Natural killer cell treated with Interleukin-12 subunit alpha and Interleukin-12 subunit beta and Interleukin-15 and Interleukin-18, amount 100 ng/mL, for 72 hours (primary cell): ENCODE results near the gene SLFNL1. TPM values are rescaled to one million over a fixed set of nuclear protein-coding genes. Genes with fewer than 3 reads are reported as not detected.

Experiments
- ATAC-seq, 2 donors: fragments of 150-1000 bp; cut with Tn5 transposase in 1 of 2; sonication (Bioruptor Pico), chemical (Tn5 transposase) in 1 of 2; 2 replicates each; pipeline ENCODE4 v1.10.0; 2021
- DNase-seq: peaks from one replicate; pipeline ENCODE4 v3.0.0; 2022; ENCODE audit warnings: low spot score
- H3K27ac Mint-ChIP-seq, 2 donors: 1 replicate in 1 of 2; 2 replicates in 1 of 2; pipeline ENCODE4 v1.8.0; 2022; ENCODE audit warnings: mixed read lengths in 2 of 2, mild to moderate bottlenecking in 1 of 2, moderate library complexity in 1 of 2
- H3K27me3 Mint-ChIP-seq, 2 donors: 1 replicate in 1 of 2; 2 replicates in 1 of 2; pipeline ENCODE4 v1.8.0; 2022; ENCODE audit warnings: mixed read lengths in 2 of 2
- H3K36me3 Mint-ChIP-seq: one replicate; pipeline ENCODE4 v1.8.0; 2022; ENCODE audit warnings: mixed read lengths
- H3K4me1 Mint-ChIP-seq, 2 donors: 1 replicate in 1 of 2; 2 replicates in 1 of 2; pipeline ENCODE4 v1.8.0; 2022; ENCODE audit warnings: low read depth in 2 of 2, mixed read lengths in 2 of 2, mild to moderate bottlenecking in 1 of 2
- H3K4me3 Mint-ChIP-seq: one replicate; pipeline ENCODE4 v1.8.0; 2022; ENCODE audit warnings: mixed read lengths
- H3K9me3 Mint-ChIP-seq: 2 replicates; pipeline ENCODE4 v1.8.0; 2022; ENCODE audit warnings: mixed read lengths
- total RNA-seq, 2 donors: library from RNA; stranded (reverse); gene quantifications; one replicate each; pipeline ENCODE4 v1.2.3, GENCODE V29; 2022

SLFNL1 gene
- total RNA-seq, 2 donors from 2014 or later, result 0.14 to 0.33 TPM

- Mint-ChIP-seq H3K27me3 (no peaks in the 10 kb centered on the region), H3K27ac (no peak overlapping the region), H3K36me3 (peaks cover 6% of the 10 kb centered on the region), H3K4me3 (no peak overlapping the region), H3K9me3 (no peaks in the 10 kb centered on the region), H3K4me1 (peaks cover 5 to 6% of the 10 kb centered on the region in 2 donors)
- no peak for DNase-seq
- no peak for ATAC-seq
These were observed 9.5 kb upstream of the SLFNL1 start for GRCh38 chr1:41030872-41031616.

- Mint-ChIP-seq H3K9me3 (no peaks in the 10 kb centered on the region), H3K36me3 (peaks cover 6% of the 10 kb centered on the region), H3K4me3 (no peak overlapping the region), H3K27ac (no peak overlapping the region), H3K4me1 (peaks cover 5% of the 10 kb centered on the region in 2 donors), H3K27me3 (no peaks in the 10 kb centered on the region)
- ATAC-seq (peak in 1 of 2 donors; percentile 3), DNase-seq (no peak)
These were observed 6.6 kb upstream of the SLFNL1 start for GRCh38 chr1:41028034-41028642.

GRCh38 chr1:41025979-41026819 lies 4.7 kb upstream of the SLFNL1 start:
- H3K27ac Mint-ChIP-seq, result no peak overlapping the region
- no peaks in the 10 kb centered on the region for H3K36me3 Mint-ChIP-seq
- no peak for DNase-seq
- no peak overlapping the region for H3K4me3 Mint-ChIP-seq
- ATAC-seq, result no peak
- H3K27me3 Mint-ChIP-seq, result no peaks in the 10 kb centered on the region
- H3K9me3 Mint-ChIP-seq, result no peaks in the 10 kb centered on the region
- H3K4me1 Mint-ChIP-seq, result peaks cover 5% of the 10 kb centered on the region in 2 donors

GRCh38 chr1:41024953-41025352 lies 3.4 kb upstream of the SLFNL1 start:
- DNase-seq (no peak), ATAC-seq (no peak)
- Mint-ChIP-seq H3K4me1 (peaks cover 5% of the 10 kb centered on the region in 2 donors), H3K27ac (no peak overlapping the region), H3K9me3 (no peaks in the 10 kb centered on the region), H3K27me3 (no peaks in the 10 kb centered on the region), H3K4me3 (no peak overlapping the region), H3K36me3 (no peaks in the 10 kb centered on the region)

- Mint-ChIP-seq H3K36me3 (no peaks in the 10 kb centered on the region), H3K4me3 (no peak overlapping the region), H3K27ac (peak overlapping the region in 1 of 2 donors; percentile 67), H3K4me1 (peaks cover 5 to 7% of the 10 kb centered on the region in 2 donors), H3K9me3 (no peaks in the 10 kb centered on the region), H3K27me3 (no peaks in the 10 kb centered on the region)
- DNase-seq (no peak), ATAC-seq (no peak)
These were observed 1.9 kb upstream of the SLFNL1 start for GRCh38 chr1:41023279-41023990.

GRCh38 chr1:41022424-41022823 lies 899 bp upstream of the SLFNL1 start:
- Mint-ChIP-seq H3K27me3 (no peaks in the 10 kb centered on the region), H3K4me1 (peaks cover 5 to 7% of the 10 kb centered on the region in 2 donors), H3K27ac (no peak overlapping the region), H3K9me3 (no peaks in the 10 kb centered on the region), H3K4me3 (no peak overlapping the region), H3K36me3 (no peaks in the 10 kb centered on the region)
- DNase-seq (no peak), ATAC-seq (no peak)

GRCh38 chr1:41020654-41021053 lies 871 bp downstream of the SLFNL1 start:
- H3K27me3 Mint-ChIP-seq, result no peaks in the 10 kb centered on the region
- H3K27ac Mint-ChIP-seq, result no peak overlapping the region
- peaks cover 0 to 3% of the 10 kb centered on the region in 2 donors for H3K4me1 Mint-ChIP-seq
- ATAC-seq (no peak), DNase-seq (no peak)
- H3K4me3 Mint-ChIP-seq, result no peak overlapping the region
- H3K36me3 Mint-ChIP-seq, result peaks cover 5% of the 10 kb centered on the region
- no peaks in the 10 kb centered on the region for H3K9me3 Mint-ChIP-seq

- no peaks in the 10 kb centered on the region for H3K9me3 Mint-ChIP-seq
- DNase-seq (no peak), ATAC-seq (no peak)
- no peak overlapping the region for H3K4me3 Mint-ChIP-seq
- peaks cover 0 to 3% of the 10 kb centered on the region in 2 donors for H3K4me1 Mint-ChIP-seq
- H3K27ac Mint-ChIP-seq, result no peak overlapping the region
- H3K36me3 Mint-ChIP-seq, result peaks cover 5% of the 10 kb centered on the region
- no peaks in the 10 kb centered on the region for H3K27me3 Mint-ChIP-seq
These were observed 1.4 kb downstream of the SLFNL1 start for GRCh38 chr1:41020109-41020576.

- no peak overlapping the region for H3K27ac Mint-ChIP-seq
- H3K27me3 Mint-ChIP-seq, result no peaks in the 10 kb centered on the region
- peaks cover 0 to 7% of the 10 kb centered on the region in 2 donors for H3K4me1 Mint-ChIP-seq
- DNase-seq (no peak), ATAC-seq (no peak)
- no peak overlapping the region for H3K4me3 Mint-ChIP-seq
- H3K9me3 Mint-ChIP-seq, result no peaks in the 10 kb centered on the region
- H3K36me3 Mint-ChIP-seq, result peaks cover 5% of the 10 kb centered on the region
These were observed 2.2 kb downstream of the SLFNL1 start for GRCh38 chr1:41019353-41019745.

GRCh38 chr1:41018018-41018410 lies 3.5 kb downstream of the SLFNL1 start:
- no peak overlapping the region for H3K27ac Mint-ChIP-seq
- peaks cover 5% of the 10 kb centered on the region for H3K36me3 Mint-ChIP-seq

GRCh38 chr1:41017141-41018017 lies 4.1 kb downstream of the SLFNL1 start:
- Mint-ChIP-seq H3K9me3 (no peaks in the 10 kb centered on the region), H3K27ac (no peak overlapping the region), H3K4me1 (peaks cover 0 to 7% of the 10 kb centered on the region in 2 donors), H3K4me3 (no peak overlapping the region), H3K27me3 (no peaks in the 10 kb centered on the region), H3K36me3 (peaks cover 7% of the 10 kb centered on the region)
- ATAC-seq (no peak), DNase-seq (no peak)

More at GRCh38 chr1:41018018-41018410, 3.5 kb downstream of the SLFNL1 start:
- Mint-ChIP-seq H3K9me3 (no peaks in the 10 kb centered on the region), H3K4me3 (no peak overlapping the region), H3K4me1 (peaks cover 0 to 7% of the 10 kb centered on the region in 2 donors), H3K27me3 (no peaks in the 10 kb centered on the region)
- DNase-seq, result no peak
- no peak for ATAC-seq

- H3K9me3 Mint-ChIP-seq, result no peaks in the 10 kb centered on the region
- DNase-seq, result no peak
- peaks cover 18% of the 10 kb centered on the region for H3K36me3 Mint-ChIP-seq
- H3K27me3 Mint-ChIP-seq, result no peaks in the 10 kb centered on the region
- ATAC-seq, result no peak
- no peak overlapping the region for H3K4me3 Mint-ChIP-seq
- H3K4me1 Mint-ChIP-seq, result peaks cover 0 to 7% of the 10 kb centered on the region in 2 donors
- no peak overlapping the region for H3K27ac Mint-ChIP-seq
These were observed 5.5 kb downstream of the SLFNL1 start for GRCh38 chr1:41015897-41016470.
